SK-N-SH (cell line): ENCODE measurements around the gene VIPR2.
"Not testable (repeated sequence)": the region's sequence is repeated elsewhere in the genome, so short reads cannot be mapped to it uniquely, and the experiment has no call there.

ENCODE experiments used
- CHD2 ChIP-seq: fragments of 150-350 bp; IDR thresholded peaks from 2 replicates; pipeline ENCODE4 v1.6.1; 2018; ENCODE audit warnings: low read length; ENCODE audit not compliant: partially characterized antibody
- CTCF ChIP-seq: fragments of 200-600 bp; sonication (generic); IDR thresholded peaks from 2 replicates; pipeline ENCODE4 v1.6.1; 2017; ENCODE audit warnings: antibody characterized with exemption, mild to moderate bottlenecking, moderate library complexity
- ELF1 ChIP-seq: IDR thresholded peaks from 2 replicates; pipeline ENCODE4 v1.4.0; 2012
- EP300 ChIP-seq, 2 experiments: IDR thresholded peaks; 2 replicates each; pipeline versions ENCODE4 v1.4.0 to v1.6.1; 2012; ENCODE audit warnings: borderline replicate concordance in 1 of 2, low read depth in 1 of 2, low read length in 1 of 2
- FOXM1 ChIP-seq: IDR thresholded peaks from 2 replicates; pipeline ENCODE4 v1.4.0; 2012; ENCODE audit warnings: low read depth, mild to moderate bottlenecking
- GABPA ChIP-seq: IDR thresholded peaks from 2 replicates; pipeline ENCODE4 v1.4.0; 2012; ENCODE audit warnings: low read depth, mild to moderate bottlenecking
- MAX ChIP-seq: IDR thresholded peaks from 2 replicates; pipeline ENCODE4 v1.4.0; 2012; ENCODE audit warnings: low read depth
- PBX3 ChIP-seq: IDR thresholded peaks from 2 replicates; pipeline ENCODE4; 2012
- RAD21 ChIP-seq: IDR thresholded peaks from 2 replicates; pipeline ENCODE4 v1.6.1; 2012; ENCODE audit warnings: mild to moderate bottlenecking, low read length
- REST ChIP-seq: IDR thresholded peaks from 2 replicates; pipeline ENCODE4 v1.6.1; 2012; ENCODE audit warnings: mild to moderate bottlenecking, low read depth, low read length, moderate library complexity
- TAF1 ChIP-seq: IDR thresholded peaks from 2 replicates; pipeline ENCODE4 v1.6.1; 2012; ENCODE audit warnings: low read depth, mild to moderate bottlenecking, low read length, moderate library complexity, borderline replicate concordance
- TEAD4 ChIP-seq: IDR thresholded peaks from 2 replicates; pipeline ENCODE4 v1.4.0; 2012; ENCODE audit warnings: mild to moderate bottlenecking, borderline replicate concordance; ENCODE audit not compliant: insufficient read depth
- USF1 ChIP-seq: IDR thresholded peaks from 2 replicates; pipeline ENCODE4 v1.4.0; 2012; ENCODE audit warnings: low read depth, borderline replicate concordance
- USF2 ChIP-seq: fragments of 150-350 bp; IDR thresholded peaks from 2 replicates; pipeline ENCODE4 v1.6.1; 2017; ENCODE audit warnings: antibody characterized with exemption, low read length, low read depth, borderline replicate concordance

- not testable (repeated sequence) for TF ChIP-seq TEAD4; CTCF; USF2; TAF1; CHD2; GABPA; MAX; PBX3; EP300 (IDR thresholded peaks at IDR 0.05; ENCODE audit: borderline replicate concordance in 1 of 2, low read depth in 1 of 2, low read length in 1 of 2); RAD21; FOXM1; ELF1; USF1; REST
Measured at GRCh38 chr7:159163703-159164301, 19.1 kb upstream of the VIPR2 start.
